Amniotic epithelial cell (primary cell): ENCODE results near the gene AARS2.

ENCODE experiments used
- DNase-seq: peaks from one replicate; pipeline ENCODE4 v3.0.0-alpha.2; 2010; ENCODE audit warnings: low read depth

AARS2 gene

GRCh38 chr6:44275749-44276648 lies 37.1 kb downstream of the AARS2 start:
- DNase-seq = no peak

GRCh38 chr6:44275271-44275748 lies 37.8 kb downstream of the AARS2 start:
- DNase-seq = no peak

GRCh38 chr6:44273617-44274016 lies 39.5 kb downstream of the AARS2 start:
- DNase-seq = no peak

- no peak for DNase-seq
These were observed 40.1 kb downstream of the AARS2 start for GRCh38 chr6:44272999-44273566.

- no peak for DNase-seq
These were observed 40.6 kb downstream of the AARS2 start for GRCh38 chr6:44272529-44272928.

- DNase-seq = no peak
These were observed 41.2 kb downstream of the AARS2 start for GRCh38 chr6:44271914-44272313.

- no peak for DNase-seq
These were observed 41.8 kb downstream of the AARS2 start for GRCh38 chr6:44271406-44271723.

- no peak for DNase-seq
These were observed 42.4 kb downstream of the AARS2 start for GRCh38 chr6:44270526-44271405.

- DNase-seq = no peak
These were observed 43.1 kb downstream of the AARS2 start, which contains the start of gene TMEM151B for GRCh38 chr6:44269921-44270525. Gene TMEM151B, plus strand, starts transcription at chr6:44270450. Its CDS starts 293 bp downstream, at chr6:44270743.

GRCh38 chr6:44269178-44269920 lies 43.8 kb downstream of the AARS2 start:
- no peak for DNase-seq

- no peak for DNase-seq
These were observed 45.0 kb downstream of the AARS2 start for GRCh38 chr6:44268095-44268628.

- no peak for DNase-seq
These were observed 45.9 kb downstream of the AARS2 start for GRCh38 chr6:44267252-44267651.

- no peak for DNase-seq
These were observed 46.8 kb downstream of the AARS2 start for GRCh38 chr6:44266347-44266746.

GRCh38 chr6:44265722-44266233 lies 47.4 kb downstream of the AARS2 start:
- no peak for DNase-seq

GRCh38 chr6:44265007-44265721 lies 48.0 kb downstream of the AARS2 start, which contains the start of gene NFKBIE:
Gene NFKBIE, minus strand, starts transcription at chr6:44265551. Its CDS starts 205 bp downstream, at chr6:44265346.
- peak; percentile 88 for DNase-seq

GRCh38 chr6:44264154-44265006 lies 48.8 kb downstream of the AARS2 start:
- no peak for DNase-seq

GRCh38 chr6:44263354-44264100 lies 49.6 kb downstream of the AARS2 start:
- DNase-seq = no peak
